Measurements from ENCODE around the gene DIDO1.
"Not testable (repeated sequence)": the region's sequence is repeated elsewhere in the genome, so short reads cannot be mapped to it uniquely, and the experiment has no call there.

DIDO1 gene

DNA sequence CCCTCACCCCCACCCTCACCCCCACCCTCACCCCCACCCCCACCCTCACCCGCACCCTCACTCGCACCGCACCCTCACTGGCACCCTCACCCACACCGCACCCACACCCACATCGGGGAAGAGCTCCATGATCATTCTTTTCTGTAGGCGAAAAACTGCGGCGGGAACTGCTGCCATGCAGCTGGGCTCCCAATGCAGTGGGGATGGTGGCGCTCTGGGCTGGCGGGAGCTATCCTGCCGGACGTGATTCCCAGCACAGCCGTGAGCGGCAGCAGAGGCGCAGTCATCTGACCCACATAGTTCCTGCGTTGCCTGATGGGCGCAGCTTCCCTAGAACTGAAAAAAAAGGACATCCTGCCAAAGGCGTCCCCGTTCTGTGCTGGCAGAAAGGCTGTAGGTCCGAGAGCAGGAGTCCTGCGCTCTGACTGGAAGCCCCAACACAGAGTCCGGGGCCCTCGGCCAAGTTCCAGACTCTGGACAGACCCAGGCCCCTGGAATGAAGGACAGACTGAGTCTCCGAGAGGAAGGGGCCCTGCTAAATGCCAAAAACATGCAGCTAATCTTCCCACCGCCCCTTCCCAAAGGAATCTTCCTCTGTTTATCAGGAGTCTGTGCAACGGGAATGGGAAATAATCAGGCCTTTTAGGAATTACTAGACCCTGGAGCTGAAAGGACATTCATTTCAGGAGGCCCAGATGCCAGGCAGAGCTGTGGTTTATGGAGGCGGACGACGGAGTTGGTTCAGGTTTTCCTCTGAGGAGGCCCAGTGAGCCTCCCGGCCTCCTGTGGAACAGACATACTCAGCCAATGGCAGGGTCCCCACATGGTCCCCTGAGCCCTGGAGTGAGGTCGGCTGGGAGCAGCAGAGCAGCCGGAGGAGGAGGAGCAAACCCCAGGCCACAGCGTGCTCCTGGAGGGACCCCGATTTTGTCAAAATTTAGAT lies 50.6 kb downstream of the DIDO1 start:
- DNase-seq = peak; percentile 66

DNA sequence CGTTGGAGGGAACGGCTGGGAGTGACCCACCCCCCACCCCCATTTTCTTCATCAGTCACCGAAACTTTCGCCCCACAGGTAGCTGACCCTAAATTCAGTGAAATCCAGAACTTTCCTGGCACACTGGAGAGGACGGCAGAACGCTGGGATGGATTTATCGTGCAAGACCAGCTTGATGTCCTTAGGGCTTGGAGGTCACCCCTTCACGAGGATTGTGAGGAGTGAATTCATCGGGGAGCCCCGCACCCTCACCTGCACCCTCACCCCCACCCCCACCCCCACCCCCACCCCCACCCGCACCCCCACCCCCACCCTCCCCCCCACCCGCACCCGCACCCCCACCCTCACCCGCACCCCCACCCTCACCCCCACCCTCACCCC lies 51.4 kb downstream of the DIDO1 start:
- DNase-seq = no peak

DNA sequence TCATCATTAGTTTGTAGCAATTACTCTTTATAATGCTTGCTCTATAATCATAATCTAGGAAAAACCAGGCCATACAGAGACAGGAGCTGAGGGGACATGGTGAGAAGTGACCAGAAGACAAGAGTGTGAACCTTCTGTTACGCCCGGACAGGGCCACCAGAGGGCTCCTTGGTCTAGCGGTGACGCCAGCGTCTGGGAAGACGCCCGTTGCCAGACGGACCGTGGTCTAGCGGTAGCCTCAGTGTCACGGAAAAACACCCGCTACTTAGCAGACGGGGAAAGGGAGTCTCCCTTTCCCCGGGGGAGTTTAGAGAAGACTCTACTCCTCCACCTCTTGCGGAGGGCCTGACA lies 52.6 kb downstream of the DIDO1 start:
- DNase-seq = peak; percentile 69

DNA sequence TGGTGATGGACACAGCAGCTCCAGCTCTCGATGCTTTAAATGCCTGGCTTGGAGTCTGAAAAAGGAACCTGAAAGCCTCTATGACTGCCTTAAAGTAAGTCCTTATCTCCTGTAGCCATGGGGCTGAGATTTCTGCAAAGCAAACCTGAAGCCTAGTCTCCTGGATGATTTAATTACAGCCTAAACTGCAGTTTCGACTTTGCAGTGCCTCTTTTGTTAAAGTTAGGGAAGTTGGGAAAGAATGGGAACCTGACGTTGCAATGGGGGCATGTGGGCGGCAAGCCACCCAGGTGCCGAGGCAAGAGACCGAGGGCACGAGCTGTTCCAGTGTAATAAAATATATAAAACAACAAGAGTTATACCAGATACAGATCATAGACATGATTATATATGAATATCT lies 53.0 kb downstream of the DIDO1 start:
- no peak for DNase-seq

DNA sequence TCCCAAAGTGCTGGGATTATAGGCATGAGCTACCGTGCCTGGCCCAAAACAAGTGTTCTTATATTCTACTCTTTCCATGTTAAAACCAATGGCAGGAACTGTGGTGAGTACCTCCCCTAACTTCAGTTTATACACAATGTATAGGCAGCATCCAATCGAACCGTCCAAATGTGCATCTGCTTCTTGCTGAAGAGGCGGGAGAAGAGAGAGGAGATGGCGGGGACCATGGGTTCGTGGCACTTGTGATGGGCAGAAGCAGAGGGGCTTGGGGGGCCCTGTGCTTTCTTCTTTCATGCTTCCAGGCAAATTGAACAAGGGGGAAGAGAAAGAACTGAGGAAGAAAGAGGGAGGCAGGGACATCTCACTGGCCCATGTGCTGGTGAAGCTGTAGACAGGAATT lies 53.4 kb downstream of the DIDO1 start:
- DNase-seq = no peak

DNA sequence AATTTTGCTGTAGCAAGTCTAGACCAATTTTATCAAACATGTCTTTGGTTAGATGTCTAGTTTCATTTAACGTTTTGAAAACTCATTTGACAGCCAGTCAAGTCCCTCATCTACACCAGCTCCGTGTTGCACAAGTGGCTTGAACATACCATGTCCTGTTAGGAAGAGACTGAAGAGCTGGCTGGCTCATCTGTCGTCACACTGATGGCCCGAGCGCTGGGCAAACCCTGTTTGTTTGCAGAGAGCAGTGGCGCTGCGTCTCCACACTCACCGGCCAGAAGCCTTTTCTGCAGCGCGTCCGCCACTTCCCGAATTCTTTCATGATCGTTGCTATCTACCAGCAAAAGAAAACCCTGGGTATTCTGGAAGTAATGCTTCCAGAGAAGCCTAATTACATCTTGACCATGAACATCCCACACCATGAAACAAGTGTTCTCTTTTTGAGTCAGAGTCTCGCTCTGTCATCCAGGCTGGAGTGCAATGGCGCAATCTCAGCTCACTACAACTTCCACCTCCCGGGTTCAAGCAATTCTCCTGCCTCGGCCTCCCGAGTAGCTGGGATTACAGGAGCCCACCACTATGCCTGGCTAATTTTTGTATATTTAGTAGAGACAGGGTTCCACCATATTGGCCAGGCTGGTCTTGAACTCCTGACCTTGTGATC lies 54.0 kb downstream of the DIDO1 start:
- no peak for DNase-seq

DNA sequence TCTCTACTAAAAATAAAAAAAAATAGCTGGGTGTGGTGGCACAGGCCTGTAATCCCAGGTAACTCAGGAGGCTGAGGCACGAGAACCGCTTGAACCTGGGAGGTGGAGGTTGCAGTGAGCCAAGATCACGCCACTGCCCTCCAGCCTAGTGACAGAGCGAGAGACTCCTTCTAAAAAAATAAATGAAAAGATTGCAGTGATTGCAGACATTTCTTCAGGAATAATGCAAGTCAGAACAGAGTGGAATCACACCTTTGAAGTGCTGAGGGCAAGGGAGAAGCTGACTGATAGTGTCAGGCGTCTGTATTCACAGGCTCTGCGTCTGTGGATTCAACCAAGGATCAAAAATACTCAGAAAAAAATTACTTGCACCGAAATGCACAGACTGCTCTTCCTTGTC lies 62.1 kb downstream of the DIDO1 start:
- no peak for DNase-seq

DNA sequence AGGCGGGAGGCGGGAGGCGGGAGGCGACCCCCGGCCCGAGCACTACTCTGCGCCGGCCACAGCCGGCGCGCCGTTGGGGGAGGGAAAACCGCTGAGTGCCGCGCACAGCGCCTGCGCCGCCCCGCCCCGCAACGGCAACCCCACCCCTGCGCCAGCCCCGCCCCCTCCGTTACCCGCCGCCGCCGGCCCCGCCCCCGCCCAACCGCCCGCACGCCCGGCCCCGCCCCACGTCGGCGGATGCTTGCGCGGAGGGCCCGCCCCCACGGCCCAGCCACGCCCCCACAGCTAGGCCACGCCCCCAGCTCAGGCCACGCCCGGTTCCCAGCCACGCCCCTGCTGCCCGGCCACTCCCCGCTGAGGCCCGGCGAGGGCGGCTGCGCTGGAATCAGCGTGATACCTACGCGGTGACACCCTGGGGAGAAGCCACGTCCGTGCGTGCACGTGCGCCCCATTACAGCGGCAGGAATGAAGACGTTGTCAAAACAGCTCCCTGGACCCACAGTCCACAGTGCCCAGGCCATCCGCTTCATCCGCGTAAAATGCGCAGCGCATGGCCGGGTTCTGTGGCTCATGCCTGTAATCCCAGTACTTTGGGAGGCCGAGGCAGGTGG lies 64.5 kb downstream of the DIDO1 start, which contains the start of gene TCFL5:
TCFL5 (minus strand) TSS at position 97 of the 611 bp plus-strand sequence. CDS start 152 bp downstream, outside the sequence.
- DNase-seq = peak; percentile 91

DNA sequence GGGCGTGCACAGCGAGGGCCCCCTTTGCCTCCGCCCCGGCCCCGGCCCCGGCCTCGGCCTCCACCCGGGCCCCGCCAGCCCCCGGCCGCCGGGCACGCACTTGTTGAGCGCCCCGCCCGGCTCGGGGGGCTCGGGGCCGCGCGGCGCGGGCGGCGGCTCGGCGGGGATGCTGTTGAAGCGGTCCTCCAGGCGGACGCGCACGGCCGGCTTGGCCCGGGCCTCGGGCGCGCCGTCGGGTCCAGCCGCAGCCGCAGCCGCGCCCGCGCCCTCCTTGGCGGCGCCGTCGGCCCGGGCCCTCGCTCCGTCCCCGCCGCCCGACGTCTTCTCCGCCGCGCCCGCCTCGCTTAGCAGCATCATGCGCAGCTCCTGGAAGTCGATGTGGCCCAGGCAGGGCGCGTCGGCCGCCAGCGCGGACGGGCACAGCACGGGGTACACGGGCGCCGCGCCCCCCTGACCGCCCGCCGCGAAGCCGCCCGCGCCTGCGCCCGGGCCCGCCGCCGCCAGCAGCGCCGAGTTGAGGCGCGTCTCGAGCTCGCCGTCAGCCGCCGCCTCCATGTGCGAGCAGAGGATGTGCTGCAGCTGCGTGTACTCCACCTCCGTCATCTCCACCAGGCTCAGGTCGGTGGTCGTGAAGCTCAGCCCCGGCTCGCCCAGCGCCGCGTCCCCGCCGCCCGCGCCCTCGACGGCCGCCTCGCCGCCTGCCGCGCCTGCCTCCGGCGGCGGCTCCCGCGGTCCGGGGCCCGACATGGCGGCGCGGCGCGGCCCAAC lies 65.2 kb downstream of the DIDO1 start:
- DNase-seq = peak; percentile 33

DNA sequence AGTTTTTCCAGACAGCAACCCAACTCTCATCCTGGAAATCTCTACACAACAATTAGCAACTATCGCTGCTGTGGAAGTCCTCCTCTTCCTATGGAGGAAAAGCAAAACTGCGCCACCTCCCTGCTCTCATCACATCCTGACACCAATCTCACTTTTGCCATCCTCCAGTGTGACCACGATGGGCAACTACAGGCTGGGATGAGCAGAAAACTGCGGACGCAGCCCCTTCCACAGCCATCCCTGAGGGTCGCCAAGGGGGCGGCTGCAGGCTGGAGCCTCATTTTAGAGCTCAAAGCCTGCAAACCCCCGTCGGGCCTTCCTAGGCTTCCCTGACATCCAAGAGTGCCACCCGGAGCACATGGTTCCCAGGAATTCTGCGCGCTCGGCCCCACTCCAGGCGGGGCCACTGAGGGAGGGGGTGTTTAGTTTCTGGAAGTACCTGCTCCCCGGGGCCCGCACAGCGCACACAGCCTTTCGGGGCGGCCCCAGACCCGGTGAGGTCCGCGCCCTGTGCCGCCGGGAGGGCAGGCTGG lies 65.8 kb downstream of the DIDO1 start:
- peak; percentile 41 for DNase-seq

DNA sequence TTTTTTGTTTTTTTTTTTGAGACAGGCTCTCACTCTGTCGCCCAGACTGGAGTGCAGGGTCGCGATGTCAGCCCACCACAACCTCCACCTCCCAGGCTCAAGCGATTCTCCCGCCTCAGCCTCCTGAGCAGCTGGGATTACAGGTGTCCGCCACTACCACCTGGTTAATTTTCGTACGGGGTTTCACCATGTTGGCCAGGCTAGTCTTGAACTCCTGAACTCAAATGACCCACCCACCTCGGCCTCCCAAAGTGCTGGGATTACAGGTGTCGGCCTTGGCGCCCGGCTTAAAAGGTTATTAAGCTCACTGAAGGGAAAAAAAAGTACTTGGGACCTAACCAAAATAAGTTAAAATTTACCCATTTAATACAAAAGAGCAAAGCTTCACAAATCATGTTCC lies 66.6 kb downstream of the DIDO1 start:
- no peak for DNase-seq

DNA sequence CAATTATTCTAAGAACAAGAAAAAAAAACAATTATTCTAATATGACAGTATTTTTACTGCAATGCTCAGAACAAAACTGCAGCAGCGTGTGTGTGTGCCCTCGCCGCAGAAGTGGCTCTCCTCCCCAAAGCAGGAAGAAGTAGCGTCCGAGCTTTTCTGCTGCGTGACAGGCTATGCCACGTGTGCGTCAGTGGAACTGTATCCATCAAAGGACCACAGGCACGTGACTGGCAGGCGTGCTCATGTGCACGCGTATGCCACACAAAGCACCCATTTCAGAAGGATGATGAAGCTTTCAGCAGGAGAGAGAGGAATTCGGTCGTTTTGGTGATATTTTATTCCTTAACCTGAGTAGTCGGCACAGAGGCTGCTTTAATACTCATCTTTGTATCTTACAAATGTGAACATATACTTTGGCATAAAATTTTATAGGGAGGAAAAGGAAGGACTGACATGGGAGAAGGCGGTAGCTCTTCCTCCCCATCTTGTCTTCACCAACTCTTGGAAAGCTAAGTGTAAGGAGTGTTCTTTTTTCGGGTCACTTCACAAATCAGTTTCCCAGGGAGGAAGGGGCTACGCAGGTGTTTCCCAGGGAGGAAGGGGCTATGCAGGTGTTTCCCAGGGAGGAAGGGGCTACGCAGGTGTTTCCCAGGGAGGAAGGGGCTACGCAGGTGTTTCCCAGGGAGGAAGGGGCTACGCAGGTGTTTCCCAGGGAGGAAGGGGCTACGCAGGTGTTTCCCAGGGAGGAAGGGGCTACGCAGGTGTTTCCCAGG lies 68.1 kb downstream of the DIDO1 start:
- DNase-seq = no peak

DNA sequence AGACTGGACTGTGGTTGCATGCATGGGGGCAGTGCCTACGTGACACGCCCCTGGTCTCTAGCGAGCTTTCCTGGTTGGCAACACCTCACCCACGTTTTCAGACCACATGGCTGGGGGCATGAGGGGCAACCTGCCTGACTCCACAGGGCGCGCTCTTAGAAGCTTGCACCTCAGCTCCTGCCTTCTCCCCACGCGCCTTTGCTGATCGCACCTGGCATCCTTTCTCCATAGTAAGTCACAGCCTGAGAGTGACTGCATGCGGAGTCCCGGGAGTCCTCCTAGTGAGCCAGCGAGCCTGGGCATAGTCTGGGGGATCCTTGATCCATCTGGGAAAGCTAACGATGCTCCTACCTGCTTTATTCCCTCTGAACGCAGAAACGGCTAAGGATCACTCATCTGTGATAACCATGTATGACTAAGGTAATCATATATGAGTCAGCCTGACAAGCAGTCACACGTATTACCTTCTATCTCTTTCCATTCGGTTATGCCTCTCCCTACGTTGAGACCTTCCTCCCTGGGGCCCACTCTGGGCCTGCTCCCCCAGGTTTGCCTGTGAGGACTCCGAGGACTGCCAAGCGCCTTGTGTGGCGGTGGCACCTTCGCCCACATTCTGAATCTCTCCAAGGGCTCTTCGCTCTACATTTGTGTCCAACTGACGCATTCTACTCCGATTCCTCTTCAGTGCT lies 69.2 kb downstream of the DIDO1 start:
- no peak for DNase-seq

DNA sequence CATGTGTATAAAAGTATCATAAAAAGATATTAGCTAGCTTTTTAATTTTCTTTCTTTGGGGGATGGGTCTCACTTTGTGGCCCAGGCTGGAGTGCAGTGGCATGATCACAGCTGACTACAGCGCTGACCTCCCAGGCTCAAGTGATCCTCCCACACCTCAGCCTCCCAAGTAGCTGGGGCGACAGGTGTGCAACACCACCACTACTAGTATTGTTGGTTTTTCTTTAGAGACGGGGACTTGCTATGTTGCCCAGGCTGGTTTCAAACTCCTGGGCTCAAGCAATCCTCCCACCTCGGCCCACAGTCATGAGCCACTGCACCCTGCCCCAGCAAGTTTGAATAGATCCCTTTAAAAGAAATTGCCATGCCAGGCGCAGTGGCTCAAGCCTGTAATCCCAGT lies 71.2 kb downstream of the DIDO1 start:
- DNase-seq = no peak

DNA sequence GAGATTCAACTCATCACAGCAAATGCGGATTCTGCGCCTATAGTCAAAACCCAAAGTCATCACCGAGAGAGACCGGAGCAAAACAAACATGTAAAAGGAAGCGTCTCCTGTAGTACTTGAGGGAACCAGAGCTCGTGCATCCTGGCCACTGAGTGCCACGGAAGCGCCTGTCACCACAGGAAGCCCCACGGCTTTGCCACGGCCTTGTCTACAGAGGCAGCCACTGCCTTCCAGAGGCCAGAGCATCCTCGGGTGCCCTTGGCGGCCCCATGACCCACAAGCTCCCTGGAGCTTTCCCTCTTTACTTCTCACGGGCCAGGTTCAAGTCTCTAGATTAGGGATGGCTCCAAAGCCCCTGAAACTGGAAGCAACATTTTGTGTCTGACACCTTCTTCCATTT lies 72.2 kb downstream of the DIDO1 start:
- DNase-seq = no peak

DNA sequence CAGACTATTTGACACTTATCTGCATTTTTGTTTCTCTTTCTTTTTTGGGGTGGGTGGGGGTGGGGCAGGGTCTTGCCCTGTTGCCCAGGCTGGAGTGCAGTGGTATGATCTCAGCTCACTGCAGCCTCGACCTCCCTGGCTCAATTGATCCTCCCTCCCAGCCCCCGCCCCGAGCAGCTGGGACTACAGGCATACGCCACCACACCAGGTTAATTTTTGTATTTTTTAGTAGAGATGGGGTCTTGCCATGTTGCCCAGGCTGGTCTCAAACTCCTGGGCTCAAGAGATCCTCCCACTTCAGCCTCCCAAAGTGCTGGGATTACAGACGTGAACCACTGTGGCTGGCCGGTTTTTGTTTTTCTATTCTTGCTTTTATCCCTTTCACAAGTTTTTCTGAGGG lies 73.0 kb downstream of the DIDO1 start:
- DNase-seq = not testable (repeated sequence)

DNA sequence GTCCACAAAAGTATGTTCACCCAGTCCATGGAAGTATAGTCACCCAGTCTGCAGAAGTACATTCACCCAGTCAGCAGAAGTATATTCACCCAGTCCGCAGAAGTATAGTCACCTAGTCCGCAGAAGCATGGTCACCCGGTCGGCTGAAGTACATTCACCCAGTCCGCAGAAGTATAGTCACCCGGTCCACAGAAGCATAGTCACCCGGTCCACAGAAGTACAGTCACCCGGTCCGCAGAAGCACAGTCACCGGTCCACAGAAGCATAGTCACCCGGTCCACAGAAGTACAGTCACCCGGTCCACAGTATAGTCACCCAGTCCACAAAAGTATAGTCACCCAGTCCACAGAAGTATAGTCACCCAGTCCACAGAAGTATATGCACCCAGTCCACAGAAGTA lies 73.5 kb downstream of the DIDO1 start:
- DNase-seq = no peak

DNA sequence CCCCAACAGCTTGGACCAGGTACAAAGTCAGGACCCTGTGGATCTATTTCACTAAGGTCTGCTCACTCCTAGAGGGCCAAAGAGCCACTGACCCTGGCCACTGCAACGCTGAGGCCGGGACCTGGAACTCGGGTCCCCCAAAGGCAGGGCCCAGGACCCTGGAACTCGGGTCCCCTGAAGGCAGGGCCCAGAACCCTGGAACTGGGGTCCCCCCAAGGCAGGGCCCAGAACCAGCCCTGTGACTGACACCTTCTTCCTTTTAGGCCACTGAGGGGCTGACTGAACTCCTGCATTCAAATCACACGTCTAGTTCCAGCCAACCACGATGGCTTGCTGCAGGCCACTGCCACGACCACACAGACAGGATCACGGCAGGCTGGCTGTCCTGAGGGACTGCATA lies 74.1 kb downstream of the DIDO1 start:
- DNase-seq = no peak

DNA sequence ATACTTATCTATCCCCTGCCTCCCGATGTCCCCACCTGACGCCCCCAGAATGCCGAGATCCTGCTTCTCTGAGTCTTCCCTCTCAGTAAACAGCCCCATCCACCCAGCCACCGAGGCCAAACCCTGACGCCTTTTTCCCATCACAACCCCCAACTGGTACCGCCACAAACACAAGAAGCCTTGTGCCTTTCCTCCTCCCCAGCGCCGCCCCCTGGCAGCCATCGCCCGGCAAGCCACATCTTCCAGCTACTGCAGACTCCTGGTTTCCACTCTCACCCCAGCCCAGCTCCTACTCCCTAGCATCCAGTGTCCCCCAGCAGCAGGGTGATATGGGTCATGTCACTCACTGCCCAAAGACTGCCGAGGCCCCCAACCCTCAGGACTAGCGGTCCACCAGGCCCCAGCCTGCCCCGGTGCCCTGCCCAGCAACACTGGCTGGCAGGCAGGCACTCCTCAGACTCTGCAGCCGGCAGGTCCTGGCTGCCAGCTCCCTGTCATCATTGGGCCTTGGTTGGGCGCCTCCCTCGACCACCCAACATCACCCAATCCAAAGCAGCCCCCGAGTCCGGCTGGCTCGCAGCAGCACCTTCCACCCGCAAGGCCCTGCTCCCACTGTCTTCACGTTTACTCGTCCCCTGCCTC lies 75.9 kb downstream of the DIDO1 start:
- DNase-seq = no peak

DNA sequence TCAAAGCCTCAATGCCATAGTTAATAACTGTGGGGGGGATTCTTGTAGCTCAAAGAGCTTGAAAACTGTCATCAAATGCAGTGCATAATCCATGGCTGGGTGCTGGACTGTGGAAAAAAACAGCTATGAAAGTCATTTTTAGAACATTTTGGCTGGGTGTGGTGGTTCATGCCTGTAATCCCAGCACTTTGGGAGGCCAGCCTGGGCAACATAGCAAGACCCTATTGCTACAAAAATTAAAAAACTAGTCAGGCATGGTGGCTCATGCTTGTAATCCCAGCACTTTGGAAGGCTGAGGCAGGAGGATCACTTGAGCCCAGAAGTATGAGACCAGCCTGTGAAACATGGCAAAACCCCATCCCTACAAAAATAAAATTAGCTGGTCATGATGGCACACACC lies 76.9 kb downstream of the DIDO1 start:
- DNase-seq = no peak

DNA sequence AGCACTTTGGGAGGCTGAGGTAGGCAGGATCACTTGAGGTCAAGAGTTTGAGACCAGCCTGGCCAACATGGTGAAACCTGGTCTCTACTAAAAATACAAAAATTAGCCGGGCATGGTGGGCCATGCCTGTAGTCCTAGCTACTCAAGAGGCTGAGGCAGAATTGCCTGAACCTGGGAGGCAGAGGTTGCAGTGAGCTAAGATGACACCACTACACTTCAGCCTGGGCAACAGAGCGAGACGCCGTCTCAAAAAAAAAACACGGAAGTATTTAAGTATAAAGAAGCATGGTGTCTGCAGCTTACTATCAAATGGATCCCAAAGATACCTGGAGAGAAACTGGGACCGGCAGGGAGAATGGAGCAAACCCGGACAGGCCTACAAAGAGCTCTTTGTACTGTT lies 77.4 kb downstream of the DIDO1 start:
- DNase-seq = not testable (repeated sequence)

Data from hematopoietic multipotent progenitor cell treated with erythropoietin and hydrocortisone succinate and interleukin-3 and kit ligand, for 6 days (in vitro differentiated cells).